DOHH2 (cell line): ENCODE measurements around the gene EDN1.

Source experiments
- H3F3A ChIP-seq: fragments of 200-600 bp; sonication (generic), shearing (Covaris generic); 2 replicates; pipeline ENCODE4 v1.6.0; 2016; ENCODE audit warnings: antibody characterized with exemption, mild to moderate bottlenecking; ENCODE audit not compliant: control insufficient read depth, insufficient read depth
- H3K27ac ChIP-seq: fragments of 200-600 bp; sonication (generic); 2 replicates; pipeline ENCODE4 v1.5.1; 2014; ENCODE audit warnings: low read depth, mild to moderate bottlenecking, low read length, moderate library complexity
- H3K27me3 ChIP-seq: fragments of 200-600 bp; sonication (generic); 2 replicates; pipeline ENCODE4 v1.6.1; 2014; ENCODE audit warnings: mild to moderate bottlenecking, low read length, mixed read lengths; ENCODE audit not compliant: control insufficient read depth
- H3K36me3 ChIP-seq: fragments of 200-600 bp; sonication (generic); 2 replicates; pipeline ENCODE4 v1.6.1; 2014; ENCODE audit warnings: mild to moderate bottlenecking, low read length, moderate library complexity, mixed read lengths; ENCODE audit not compliant: control insufficient read depth
- H3K4me1 ChIP-seq: fragments of 200-600 bp; sonication (generic); 2 replicates; pipeline ENCODE4 v1.6.1; 2014; ENCODE audit warnings: mild to moderate bottlenecking, low read length, mixed read lengths; ENCODE audit not compliant: control insufficient read depth
- H3K4me2 ChIP-seq: fragments of 200-600 bp; sonication (generic); 2 replicates; pipeline ENCODE4 v1.6.0; 2014; ENCODE audit warnings: mild to moderate bottlenecking, low read length, moderate library complexity
- H3K4me3 ChIP-seq: fragments of 200-600 bp; sonication (generic); 2 replicates; pipeline ENCODE4 v1.5.1; 2014; ENCODE audit warnings: mild to moderate bottlenecking, low read length, mixed read lengths
- H3K79me2 ChIP-seq: fragments of 200-600 bp; sonication (generic); 2 replicates; pipeline ENCODE4 v1.6.1; 2014; ENCODE audit warnings: mild to moderate bottlenecking, low read length, mixed read lengths; ENCODE audit not compliant: control insufficient read depth
- H3K9me2 ChIP-seq: fragments of 200-600 bp; sonication (generic); replicated peaks from 2 replicates; pipeline ENCODE4 v1.6.1; 2014; ENCODE audit warnings: mild to moderate bottlenecking, low read length, mixed read lengths; ENCODE audit not compliant: control insufficient read depth
- H3K9me3 ChIP-seq: fragments of 200-600 bp; sonication (generic); 2 replicates; pipeline ENCODE4 v1.6.1; 2014; ENCODE audit warnings: antibody characterized with exemption, low read length, mixed read lengths; ENCODE audit not compliant: control insufficient read depth, insufficient read depth
- H4K20me1 ChIP-seq: fragments of 200-600 bp; sonication (generic); 2 replicates; pipeline ENCODE4 v1.6.0; 2014; ENCODE audit warnings: low read depth, mild to moderate bottlenecking, antibody characterized with exemption, low read length, moderate library complexity; ENCODE audit not compliant: control insufficient read depth, insufficient read depth
- CTCF ChIP-seq: fragments of 200-600 bp; sonication (generic); IDR thresholded peaks from one replicate; pipeline ENCODE4 v1.5.1; 2014; ENCODE audit warnings: antibody characterized with exemption, mild to moderate bottlenecking, low read depth, low read length; ENCODE audit not compliant: poor library complexity, severe bottlenecking
- EZH2phosphoT487 ChIP-seq: fragments of 200-600 bp; sonication (generic); IDR thresholded peaks from 2 replicates; pipeline ENCODE4 v1.6.1; 2017; ENCODE audit warnings: borderline replicate concordance, mild to moderate bottlenecking, antibody characterized with exemption, low read length, moderate library complexity, mixed read lengths

The EDN1 gene

GRCh38 chr6:12293931-12294807 lies 4.0 kb downstream of the EDN1 start:
- no peak overlapping the region for H3K4me2 ChIP-seq
- TF ChIP-seq EZH2phosphoT487 (no peak), CTCF (no peak)
- no peaks in the 10 kb centered on the region for H3K36me3 ChIP-seq
- peaks cover 25% of the 10 kb centered on the region for H3K27me3 ChIP-seq
- H3K4me1 ChIP-seq, result peaks cover 16% of the 10 kb centered on the region
- H3K79me2 ChIP-seq, result no peaks in the 10 kb centered on the region
- H3K9me2 ChIP-seq, result no peaks in the 10 kb centered on the region
- H3F3A ChIP-seq, result no peaks in the 10 kb centered on the region
- H4K20me1 ChIP-seq, result no peaks in the 10 kb centered on the region
- no peaks in the 10 kb centered on the region for H3K9me3 ChIP-seq
- H3K4me3 ChIP-seq, result no peak overlapping the region
- H3K27ac ChIP-seq, result no peak overlapping the region

DNA sequence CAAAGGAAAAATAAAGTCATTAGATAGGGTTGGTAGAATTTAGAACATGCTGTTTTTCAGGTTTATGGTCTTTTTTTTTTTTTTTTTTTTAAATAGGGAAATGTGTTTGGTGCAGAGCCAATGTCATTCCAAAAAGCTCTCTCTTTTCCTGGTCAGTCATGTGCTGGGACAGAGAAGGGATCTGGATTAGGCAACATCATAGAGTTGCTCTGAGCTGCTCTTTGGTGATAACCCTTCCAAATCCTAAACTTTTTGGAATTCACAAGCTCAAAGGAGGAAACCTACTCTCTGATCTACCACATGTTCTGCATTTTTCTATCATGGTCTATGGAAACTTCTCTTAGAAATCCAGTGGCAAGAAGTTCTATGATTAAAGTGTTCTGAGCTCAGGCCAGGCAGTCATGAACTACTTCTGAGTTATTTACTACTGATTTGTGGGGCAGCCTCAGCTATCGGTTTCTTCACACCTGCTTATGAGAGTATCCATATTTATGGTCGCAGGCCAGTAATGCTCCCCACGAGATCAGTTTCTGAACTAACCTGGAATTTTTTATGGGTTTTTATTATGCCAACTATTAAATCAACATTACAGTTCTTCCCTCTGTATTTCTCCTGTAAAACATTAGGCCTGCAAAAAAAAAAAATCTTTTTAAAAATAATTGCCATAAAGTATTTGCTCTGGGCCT lies 4.8 kb downstream of the EDN1 start:
- TF ChIP-seq CTCF, result no peak
- no peak for TF ChIP-seq EZH2phosphoT487
- Histone ChIP-seq H3K9me3 (no peaks in the 10 kb centered on the region), H3K4me1 (peaks cover 8% of the 10 kb centered on the region), H3K36me3 (no peaks in the 10 kb centered on the region), H3F3A (no peaks in the 10 kb centered on the region), H3K4me3 (no peak overlapping the region), H3K4me2 (no peak overlapping the region), H3K9me2 (no peaks in the 10 kb centered on the region), H3K27me3 (peaks cover 19% of the 10 kb centered on the region), H3K27ac (no peak overlapping the region), H4K20me1 (no peaks in the 10 kb centered on the region), H3K79me2 (no peaks in the 10 kb centered on the region)

GRCh38 chr6:12295558-12296254 lies 5.5 kb downstream of the EDN1 start:
- Histone ChIP-seq H3K36me3 (no peaks in the 10 kb centered on the region), H3F3A (no peaks in the 10 kb centered on the region), H4K20me1 (no peaks in the 10 kb centered on the region), H3K9me3 (no peaks in the 10 kb centered on the region), H3K27me3 (peaks cover 11% of the 10 kb centered on the region), H3K79me2 (no peaks in the 10 kb centered on the region), H3K9me2 (no peaks in the 10 kb centered on the region), H3K4me2 (no peak overlapping the region), H3K27ac (no peak overlapping the region), H3K4me3 (no peak overlapping the region), H3K4me1 (peaks cover 2% of the 10 kb centered on the region; the same call in 1 of the 2 replicates)
- TF ChIP-seq CTCF (no peak), EZH2phosphoT487 (no peak)
